ENCODE data around the gene HIVEP2.

- TF ChIP-seq POLR2A (IDR thresholded peaks at IDR 0.05; ENCODE audit: low read length), result no peak
- TF ChIP-seq GATA1 (IDR thresholded peaks at IDR 0.05; ENCODE audit: low read depth, low read length), result no peak
These were observed 48.2 kb downstream of the HIVEP2 start for GRCh38 chr6:142896732-142897131.

Data from erythroblast (primary cell).